CD14-positive monocyte (primary cell): Measurements from ENCODE around the gene ALLC. TPM values are rescaled to one million over a fixed set of nuclear protein-coding genes. Genes with fewer than 3 reads are reported as not detected.

Experiments
- DNase-seq, 3 donors: peaks; one replicate each; pipeline ENCODE4 v3.0.0-alpha.2; 2011 to 2022
- H2AFZ ChIP-seq: 2 replicates; pipeline ENCODE4 v1.6.0; 2012; ENCODE audit warnings: mild to moderate bottlenecking, low read depth, low read length, inconsistent platforms; ENCODE audit not compliant: insufficient read depth, poor library complexity, severe bottlenecking
- H3K27ac ChIP-seq, 2 donors: 1 replicate in 1 of 2; 2 replicates in 1 of 2; pipeline ENCODE4 v1.5.1; 2012 to 2013; ENCODE audit warnings: low read length in 2 of 2, control low read depth in 1 of 2, inconsistent platforms in 1 of 2, low read depth in 1 of 2, mild to moderate bottlenecking in 1 of 2
- H3K27me3 ChIP-seq, 2 donors: one replicate each; pipeline versions ENCODE4 v1.6.0 to v1.6.1; 2011 to 2013; ENCODE audit warnings: low read length in 2 of 2; ENCODE audit not compliant: control insufficient read depth in 2 of 2, insufficient read depth in 2 of 2
- H3K36me3 ChIP-seq, 2 donors: replicated peaks in 1 of 2; 1 replicate in 1 of 2; 2 replicates in 1 of 2; pipeline versions ENCODE4 v1.5.1 to v1.6.1; 2012 to 2013; ENCODE audit warnings: low read length in 2 of 2, control low read depth in 1 of 2, inconsistent platforms in 1 of 2, mild to moderate bottlenecking in 1 of 2; ENCODE audit not compliant: insufficient read depth in 2 of 2, control insufficient read depth in 1 of 2
- H3K4me1 ChIP-seq, 2 donors: 1 replicate in 1 of 2; 2 replicates in 1 of 2; pipeline versions ENCODE4 v1.5.1 to v1.6.1; 2012 to 2013; ENCODE audit warnings: low read length in 2 of 2, control low read depth in 1 of 2, inconsistent platforms in 1 of 2, mild to moderate bottlenecking in 1 of 2, moderate library complexity in 1 of 2; ENCODE audit not compliant: insufficient read depth in 2 of 2, control insufficient read depth in 1 of 2
- H3K4me2 ChIP-seq: replicated peaks from 2 replicates; pipeline ENCODE3; 2012; ENCODE audit warnings: low read length, moderate library complexity, mild to moderate bottlenecking; ENCODE audit not compliant: poor library complexity, severe bottlenecking; ENCODE audit errors: extremely low read depth
- H3K4me3 ChIP-seq, 3 experiments: fragments of 200-600 bp in 1 of 3; sonication (generic) in 1 of 3; replicated peaks in 1 of 3; 1 replicate in 2 of 3; 2 replicates in 1 of 3; pipeline ENCODE4 v1.5.1; 2011 to 2013; ENCODE audit warnings: low read length in 3 of 3, mild to moderate bottlenecking in 3 of 3, control low read depth in 2 of 3, low read depth in 2 of 3, inconsistent platforms in 1 of 3, moderate library complexity in 1 of 3
- H3K79me2 ChIP-seq: 2 replicates; pipeline ENCODE4 v1.6.0; 2012; ENCODE audit warnings: mild to moderate bottlenecking, control low read depth, inconsistent platforms, low read length, moderate library complexity; ENCODE audit not compliant: insufficient read depth
- H3K9ac ChIP-seq: 2 replicates; pipeline ENCODE4 v1.6.0; 2017; ENCODE audit warnings: low read length, mild to moderate bottlenecking; ENCODE audit not compliant: insufficient read depth, poor library complexity, severe bottlenecking
- H3K9me3 ChIP-seq, 2 donors: replicated peaks in 1 of 2; 1 replicate in 1 of 2; 2 replicates in 1 of 2; pipeline versions ENCODE4 v1.5.1 to v1.6.1; 2012 to 2013; ENCODE audit warnings: low read length in 2 of 2, control low read depth in 1 of 2; ENCODE audit not compliant: control insufficient read depth in 1 of 2, insufficient read depth in 1 of 2
- H4K20me1 ChIP-seq: 2 replicates; pipeline ENCODE4 v1.6.0; 2012; ENCODE audit warnings: mild to moderate bottlenecking, low read length, control low read depth, moderate library complexity; ENCODE audit not compliant: insufficient read depth
- H3K27ac Mint-ChIP-seq, 7 donors: one replicate each; pipeline ENCODE4 v1.8.0; 2020; ENCODE audit warnings: mild to moderate bottlenecking in 7 of 7, mixed read lengths in 7 of 7, moderate library complexity in 6 of 7, inconsistent platforms in 2 of 7
- H3K27me3 Mint-ChIP-seq, 3 donors: one replicate each; pipeline ENCODE4 v1.8.0; 2021 to 2022; ENCODE audit warnings: low read depth in 3 of 3, mild to moderate bottlenecking in 3 of 3, mixed read lengths in 3 of 3, moderate library complexity in 3 of 3, inconsistent platforms in 1 of 3
- H3K36me3 Mint-ChIP-seq, 2 donors: one replicate each; pipeline ENCODE4 v1.8.0; 2020; ENCODE audit warnings: mixed read lengths in 2 of 2, inconsistent platforms in 1 of 2, mild to moderate bottlenecking in 1 of 2
- H3K4me1 Mint-ChIP-seq: one replicate; pipeline ENCODE4 v1.8.0; 2020; ENCODE audit warnings: mild to moderate bottlenecking, mixed read lengths
- H3K4me3 Mint-ChIP-seq, 2 donors: one replicate each; pipeline ENCODE4 v1.8.0; 2020; ENCODE audit warnings: mild to moderate bottlenecking in 2 of 2, mixed read lengths in 2 of 2, moderate library complexity in 1 of 2
- H3K9me3 Mint-ChIP-seq, 7 donors: one replicate each; pipeline ENCODE4 v1.8.0; 2020 to 2022; ENCODE audit warnings: mixed read lengths in 7 of 7, mild to moderate bottlenecking in 6 of 7, moderate library complexity in 6 of 7, inconsistent platforms in 2 of 7
- CTCF ChIP-seq: fragments of 200-600 bp; IDR thresholded peaks from one replicate; pipeline ENCODE4 v1.8.0; 2022; ENCODE audit warnings: antibody characterized with exemption, mild to moderate bottlenecking
- WGBS: methylation state at CpG from one replicate; pipeline ENCODE4 v1.1.5; 2013; ENCODE audit warnings: missing lambda C conversion rate; ENCODE audit not compliant: insufficient coverage; 5-methylcytosine and 5-hydroxymethylcytosine counted together
- intact Hi-C, 2 donors: fragments of 100-400 bp; cut with micrococcal nuclease; formaldehyde crosslinking; loops; one replicate each; pipeline versions ENCODE4 v1.15.0 to v1.15.1; 2023
- polyA plus RNA-seq, 3 donors: library from polyadenylated mRNA; depleted of rRNA in 1 of 3; unstranded in 2 of 3; stranded (reverse) in 1 of 3; fragments of 300-500 nt in 2 of 3; fragments of >200 nt in 1 of 3; fragmentation: Illumina TruSeq in 2 of 3; gene quantifications; 1 replicate in 2 of 3; 2 replicates in 1 of 3; pipeline ENCODE4 v1.2.3, GENCODE V29; 2012 to 2021
- small RNA-seq: library from RNA; depleted of rRNA; stranded (forward); fragments of <200 nt; gene quantifications from one replicate; pipeline ENCODE3, GENCODE V24; 2012; ENCODE audit warnings: low read depth; ENCODE audit not compliant: insufficient read length

The ALLC gene
- polyA plus RNA-seq, 3 donors, result not detected

- H3K4me3 Mint-ChIP-seq, result no peak overlapping the region
- WGBS, result 72% methylated on average over 7 of the region's 7 CpGs
- H3K27ac Mint-ChIP-seq, result no peak overlapping the region
- Histone ChIP-seq H3K79me2 (no peaks in the 10 kb centered on the region), H3K27me3 (no peaks in the 10 kb centered on the region), H3K4me3 (no peak overlapping the region), H3K36me3 (no peaks in the 10 kb centered on the region), H2AFZ (no peak overlapping the region), H3K27ac (no peak overlapping the region), H4K20me1 (no peaks in the 10 kb centered on the region), H3K9ac (no peak overlapping the region), H3K4me1 (no peaks in the 10 kb centered on the region), H3K4me2 (no peak overlapping the region), H3K9me3 (no peaks in the 10 kb centered on the region)
- H3K36me3 Mint-ChIP-seq, result no peaks in the 10 kb centered on the region
- peaks cover 4 to 7% (median 6%) of the 10 kb centered on the region in 3 donors for H3K27me3 Mint-ChIP-seq
- no peak for TF ChIP-seq CTCF
- no peaks in the 10 kb centered on the region for H3K9me3 Mint-ChIP-seq
- DNase-seq, result no peak
- no peaks in the 10 kb centered on the region for H3K4me1 Mint-ChIP-seq
- intact Hi-C loops, result no loop called here
These were observed 93.3 kb downstream of the ALLC start for GRCh38 chr2:3751251-3751650.

- H3K4me2 ChIP-seq, result no peak overlapping the region
- DNase-seq, result no peak
- no peak overlapping the region for H2AFZ ChIP-seq
- H4K20me1 ChIP-seq, result no peaks in the 10 kb centered on the region
- no peaks in the 10 kb centered on the region for H3K79me2 ChIP-seq
- H3K9ac ChIP-seq, result no peak overlapping the region
- H3K36me3 ChIP-seq, result no peaks in the 10 kb centered on the region
- no peak overlapping the region for H3K4me3 Mint-ChIP-seq
- no peak overlapping the region for H3K4me3 ChIP-seq
- WGBS, result 14% methylated on average over 4 of the region's 5 CpGs
- H3K27me3 Mint-ChIP-seq, result peaks cover 1 to 7% (median 5%) of the 10 kb centered on the region in 3 donors
- no peaks in the 10 kb centered on the region for H3K4me1 Mint-ChIP-seq
- H3K27ac ChIP-seq, result no peak overlapping the region
- no peaks in the 10 kb centered on the region for H3K36me3 Mint-ChIP-seq
- TF ChIP-seq CTCF, result no peak
- intact Hi-C loops, result no loop called here
- H3K9me3 ChIP-seq, result no peaks in the 10 kb centered on the region
- no peak overlapping the region for H3K27ac Mint-ChIP-seq
- no peaks in the 10 kb centered on the region for H3K27me3 ChIP-seq
- no peaks in the 10 kb centered on the region for H3K4me1 ChIP-seq
- H3K9me3 Mint-ChIP-seq, result no peaks in the 10 kb centered on the region
These were observed 93.8 kb downstream of the ALLC start for GRCh38 chr2:3751806-3752205.

Small RNA genes lying within 50 kb of the gene (small RNA-seq; reads per million reads assigned to genes)
- gene TMSB4XP2, result not detected

Other genes starting within 250 kb of the ALLC start
- gene ADI1, start 138.7 kb upstream of the ALLC start, polyA plus RNA-seq, result 10 to 100 TPM; 30.5 to 89.1 (median 79.3) TPM
- gene RNASEH1, start 99.9 kb upstream of the ALLC start, polyA plus RNA-seq, result 10 to 100 TPM in 2 of 3 donors, 1 to 10 TPM in 1; 6.8 to 16.4 (median 14.2) TPM
- 1,000 to 10,000 TPM in 1 of 3 donors, 100 to 1,000 TPM in 2; 510 to 1,633 (median 608) TPM for gene RPS7, start 82.9 kb upstream of the ALLC start, polyA plus RNA-seq
- not detected for gene COLEC11, start 63.1 kb upstream of the ALLC start, polyA plus RNA-seq
- gene DCDC2C, start 45.4 kb downstream of the ALLC start, polyA plus RNA-seq, result not detected